ENCODE measurements around the gene GIGYF2. TPM values are rescaled to one million over a fixed set of nuclear protein-coding genes. Genes with fewer than 3 reads are reported as not detected.

GIGYF2 gene
- total RNA-seq, 4 donors from 2014 or later, result 62.6 to 88.3 (median 67.7) TPM

GRCh38 chr2:232866104-232866503 lies 169.0 kb downstream of the GIGYF2 start:
- no peaks in the 10 kb centered on the region for H3K27me3 ChIP-seq
- no peak for ATAC-seq
- WGBS, 2 donors (ENCODE audit: low coverage in 1 of 2), result 81 to 89% methylated on average over 4 of the region's 4 CpGs
- H3K4me3 ChIP-seq, result no peak overlapping the region
- no peaks in the 10 kb centered on the region for H3K9me3 ChIP-seq
- H3K27ac ChIP-seq, result no peak overlapping the region
- peaks cover 0 to 16% of the 10 kb centered on the region in 2 donors for H3K36me3 ChIP-seq
- H3K4me1 ChIP-seq, result no peaks in the 10 kb centered on the region
- no peak for TF ChIP-seq CTCF (IDR thresholded peaks at IDR 0.05)
- no peak for TF ChIP-seq EP300 (IDR thresholded peaks at IDR 0.05)
- no peak for TF ChIP-seq POLR2AphosphoS5 (IDR thresholded peaks at IDR 0.05)
- no peak for TF ChIP-seq POLR2A (IDR thresholded peaks at IDR 0.05)

GRCh38 chr2:232869138-232870017 lies 172.2 kb downstream of the GIGYF2 start:
- H3K27ac ChIP-seq, result no peak overlapping the region
- no peak for TF ChIP-seq POLR2AphosphoS5 (IDR thresholded peaks at IDR 0.05)
- no peak for TF ChIP-seq POLR2A (IDR thresholded peaks at IDR 0.05)
- TF ChIP-seq CTCF (IDR thresholded peaks at IDR 0.05), result no peak
- no peak for TF ChIP-seq EP300 (IDR thresholded peaks at IDR 0.05)
- no peaks in the 10 kb centered on the region for H3K27me3 ChIP-seq
- 66% methylated on average over 8 to 14 of the region's 15 CpGs for WGBS, 2 donors (ENCODE audit: low coverage in 1 of 2)
- no peaks in the 10 kb centered on the region for H3K9me3 ChIP-seq
- no peaks in the 10 kb centered on the region for H3K36me3 ChIP-seq
- no peaks in the 10 kb centered on the region for H3K4me1 ChIP-seq
- no peak overlapping the region for H3K4me3 ChIP-seq
- no peak for ATAC-seq

GRCh38 chr2:232870018-232870765 lies 173.1 kb downstream of the GIGYF2 start, which contains the start of gene SNORC:
Gene SNORC, plus strand, starts transcription at chr2:232870264. Its CDS starts 78 bp downstream, at chr2:232870342.
- H3K27ac ChIP-seq, result no peak within 1 kb of the TSS

GRCh38 chr2:232870766-232871371 lies 173.7 kb downstream of the GIGYF2 start:
- H3K36me3 ChIP-seq, result no peaks in the 10 kb centered on the region
- no peak for ATAC-seq
- no peak overlapping the region for H3K4me3 ChIP-seq
- peaks cover 15% of the 10 kb centered on the region for H3K27me3 ChIP-seq
- no peaks in the 10 kb centered on the region for H3K9me3 ChIP-seq
- no peak overlapping the region for H3K27ac ChIP-seq
- H3K4me1 ChIP-seq, result peaks cover 0 to 8% (median 1%) of the 10 kb centered on the region in 3 donors
- no peak for TF ChIP-seq POLR2AphosphoS5 (IDR thresholded peaks at IDR 0.05)
- no peak for TF ChIP-seq EP300 (IDR thresholded peaks at IDR 0.05)
- TF ChIP-seq POLR2A (IDR thresholded peaks at IDR 0.05), result no peak
- TF ChIP-seq CTCF (IDR thresholded peaks at IDR 0.05), result no peak
- 18% methylated on average over 2 of the region's 17 CpGs; no CpG with 5 or more reads in 1 of the 2 donors for WGBS, 2 donors (ENCODE audit: low coverage in 1 of 2)

More at GRCh38 chr2:232870018-232870765, 173.1 kb downstream of the GIGYF2 start, which contains the start of gene SNORC:
- H3K27me3 ChIP-seq, result peaks cover 8% of the 10 kb centered on the region
- ATAC-seq, result no peak
- no peaks in the 10 kb centered on the region for H3K9me3 ChIP-seq
- H3K4me1 ChIP-seq, result peaks cover 0 to 1% (median 0%) of the 10 kb centered on the region in 3 donors
- whole genome bisulfite sequencing, 2 donors (ENCODE audit: low coverage in 1 of 2), result 92 to 97% methylated on average over 2 to 5 of the region's 21 CpGs
- H3K36me3 ChIP-seq, result no peaks in the 10 kb centered on the region
- no peak for TF ChIP-seq POLR2AphosphoS5 (IDR thresholded peaks at IDR 0.05)
- TF ChIP-seq POLR2A (IDR thresholded peaks at IDR 0.05), result no peak
- TF ChIP-seq CTCF (IDR thresholded peaks at IDR 0.05), result no peak
- no peak for TF ChIP-seq EP300 (IDR thresholded peaks at IDR 0.05)
- H3K4me3 ChIP-seq, result no peak within 1 kb of the TSS

All from gastroesophageal sphincter (tissue), 4 donors.